Occipital lobe (tissue), 3 donors: Measurements from ENCODE around the gene CFAP61. TPM values are rescaled to one million over a fixed set of nuclear protein-coding genes. Genes with fewer than 3 reads are reported as not detected.

Experiments used
- DNase-seq: peaks from one replicate; lab custom pipeline; 2025; lab: John Stamatoyannopoulos, UW
- small RNA-seq: library from RNA; depleted of rRNA; stranded (forward); fragments of <200 nt; gene quantifications from one replicate; pipeline ENCODE3, GENCODE V24; 2014
- total RNA-seq: library from RNA; depleted of rRNA; stranded (reverse); fragments of >200 nt; gene quantifications from one replicate; pipeline ENCODE4 v1.2.3, GENCODE V29; 2014

Gene CFAP61
- total RNA-seq, 1 donor from 2014 or later = 3.1 TPM

GRCh38 chr20:20391766-20392165 is 339.4 kb downstream of the CFAP61 start:
- no peak for DNase-seq

GRCh38 chr20:20393207-20394120 is 341.1 kb downstream of the CFAP61 start:
- no peak for DNase-seq

GRCh38 chr20:20395087-20395486 is 342.8 kb downstream of the CFAP61 start:
- no peak for DNase-seq

DNA sequence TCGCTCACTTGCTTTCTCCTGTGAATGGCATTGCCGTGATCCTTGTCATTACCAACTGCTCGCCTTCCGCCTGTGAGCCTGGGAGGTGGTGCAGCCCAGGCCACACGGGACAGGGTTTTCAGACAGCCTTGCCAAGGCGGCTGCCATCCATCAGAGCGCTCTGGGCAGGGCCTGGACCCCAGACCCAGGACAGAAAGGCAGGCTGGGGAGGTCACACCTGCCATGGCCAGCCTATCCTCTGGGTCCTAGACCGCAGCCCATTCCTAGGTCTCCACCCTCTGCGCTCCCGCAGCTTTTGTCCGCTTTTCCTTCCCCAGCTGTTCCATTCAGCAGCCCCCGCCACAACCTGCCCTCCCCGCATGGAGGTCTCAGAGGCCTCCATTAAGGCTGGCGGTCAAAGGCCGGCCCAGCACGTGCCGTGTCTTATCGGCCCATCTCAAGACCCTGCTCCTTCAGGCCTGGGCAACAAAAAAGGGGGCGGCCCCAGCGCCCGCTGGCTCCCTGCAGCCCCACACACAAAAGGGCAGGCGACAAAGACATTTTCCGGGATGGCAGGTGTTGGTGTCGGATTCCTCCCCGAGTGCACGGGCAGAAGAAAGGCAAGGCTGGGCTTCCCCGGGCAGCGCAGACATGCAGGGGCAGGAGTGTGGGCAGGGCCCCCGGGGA is 343.7 kb downstream of the CFAP61 start:
- DNase-seq = no peak

DNA sequence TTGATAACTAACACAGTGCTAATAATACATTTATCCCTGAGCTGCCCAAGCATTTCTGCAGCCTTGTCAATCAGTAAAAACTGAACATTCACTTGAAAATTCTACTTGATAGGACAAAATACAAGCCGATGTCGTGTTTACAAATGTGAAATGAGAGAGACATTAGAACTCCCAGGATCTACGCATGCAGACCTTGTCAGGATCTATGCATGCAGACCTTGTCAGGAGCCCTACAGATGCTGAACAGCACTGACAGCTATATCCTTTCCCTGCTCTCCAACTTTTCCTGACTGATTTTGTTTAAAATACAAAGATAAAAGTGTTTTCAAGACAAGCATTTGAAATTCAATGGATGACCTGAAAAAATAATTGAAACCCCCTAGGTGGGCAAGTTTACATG is 344.5 kb downstream of the CFAP61 start:
- DNase-seq = no peak

DNA sequence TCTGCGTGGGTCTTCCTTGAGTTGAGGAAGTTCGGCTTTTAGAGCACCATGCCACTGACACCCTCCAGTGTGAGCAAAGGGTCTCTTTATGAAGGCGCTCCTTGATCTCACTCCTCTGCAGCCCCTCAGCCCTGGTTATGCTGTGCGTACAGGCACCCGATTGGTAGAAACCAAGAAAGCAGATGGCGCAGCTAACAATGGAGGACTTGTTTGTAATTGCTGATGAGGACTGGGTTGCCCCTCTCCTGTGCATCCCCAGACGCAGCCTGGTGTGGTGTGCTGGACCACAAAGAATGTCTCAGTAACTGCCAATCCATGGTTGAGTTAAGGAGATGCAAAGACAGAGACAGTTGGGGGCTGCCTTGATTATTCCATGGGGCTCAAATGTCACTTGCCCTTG is 345.8 kb downstream of the CFAP61 start:
- no peak for DNase-seq

- DNase-seq = no peak
Measured at GRCh38 chr20:20399531-20400500, 347.5 kb downstream of the CFAP61 start.

GRCh38 chr20:20401991-20402390 is 349.7 kb downstream of the CFAP61 start:
- DNase-seq = no peak

DNA sequence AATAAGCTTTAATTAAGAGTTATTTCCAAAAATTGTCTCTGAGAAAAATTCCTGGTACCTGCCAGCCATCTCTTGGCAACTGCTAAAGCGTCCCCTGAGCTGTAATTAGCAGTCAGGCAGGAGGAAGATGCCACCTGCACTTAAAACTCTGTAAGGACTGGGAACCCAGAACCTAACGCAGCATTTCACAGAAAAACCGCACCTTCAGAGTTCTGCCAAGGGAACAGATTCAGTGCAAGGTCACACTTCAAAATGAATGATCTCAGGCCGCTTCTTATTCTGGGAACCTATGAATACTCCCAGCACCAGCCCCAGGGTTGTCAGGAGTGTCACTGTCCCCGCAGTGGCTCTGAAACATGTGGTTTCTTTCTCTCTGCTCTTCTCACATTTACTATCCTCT is 352.3 kb downstream of the CFAP61 start:
- no peak for DNase-seq

- DNase-seq = no peak
Measured at GRCh38 chr20:20405623-20406022, 353.3 kb downstream of the CFAP61 start.

- DNase-seq = no peak
Measured at GRCh38 chr20:20406306-20406705, 354.0 kb downstream of the CFAP61 start.

DNA sequence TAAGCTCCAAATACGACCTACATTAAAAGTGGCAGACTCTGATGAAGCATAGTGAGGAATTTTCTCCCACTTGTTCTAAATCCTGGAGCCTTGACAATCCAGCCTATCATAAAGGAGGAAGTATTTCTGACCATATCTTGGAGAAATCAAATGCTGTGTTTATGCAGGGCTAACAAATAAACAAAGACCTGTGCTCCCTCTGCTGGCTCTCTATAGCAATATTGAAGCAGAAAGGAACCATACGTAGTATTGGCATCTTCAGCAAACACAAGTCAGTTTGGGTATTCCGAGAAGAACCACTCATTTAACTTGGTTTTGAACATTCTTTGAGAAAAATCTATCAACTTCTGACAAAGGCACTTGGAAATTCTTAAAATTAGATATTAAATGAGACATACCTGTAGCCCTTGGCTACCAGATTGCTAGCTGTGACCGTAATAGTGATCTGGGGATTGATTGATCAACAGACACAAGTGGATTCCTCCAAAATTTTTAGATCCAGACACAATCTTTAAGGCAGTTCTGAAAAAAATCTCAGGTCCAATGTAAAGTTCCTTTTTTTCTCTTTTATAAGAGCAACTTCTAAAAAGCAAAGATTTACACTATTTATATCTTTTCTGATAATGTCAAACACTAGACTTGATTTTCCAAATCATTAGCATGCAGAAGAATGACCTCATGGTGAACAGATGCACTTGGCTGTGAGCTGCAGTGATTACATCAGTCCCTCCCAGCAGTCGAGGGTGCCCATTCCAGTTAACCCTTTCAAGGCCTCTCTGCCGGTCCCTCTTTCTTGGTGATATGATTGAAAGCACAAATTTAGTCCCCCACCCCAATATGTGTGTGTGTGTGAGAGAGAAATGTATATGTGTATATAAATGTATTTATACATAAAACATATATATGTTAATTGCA is 355.8 kb downstream of the CFAP61 start:
- no peak for DNase-seq

DNA sequence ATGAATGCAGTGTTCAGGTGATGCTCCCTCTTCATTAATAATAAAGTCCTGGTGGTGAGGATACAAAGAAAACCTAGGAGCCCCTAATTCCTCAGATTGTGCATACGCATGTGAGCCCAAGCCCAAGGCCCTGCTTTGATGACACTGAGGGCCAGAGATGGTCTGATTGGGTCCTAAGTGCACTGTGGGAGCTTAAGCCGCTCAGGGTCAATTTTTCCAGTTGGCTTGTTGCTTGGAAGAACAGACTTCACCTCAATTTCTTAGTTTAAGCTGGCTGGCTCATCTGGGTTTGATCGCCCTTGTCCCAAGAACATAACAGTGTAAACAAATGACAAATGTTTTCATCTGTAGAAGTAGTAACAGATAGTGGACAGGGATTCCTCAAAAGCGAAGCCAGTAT is 357.0 kb downstream of the CFAP61 start:
- DNase-seq = no peak

Small RNAs within 50 kb of the gene (small RNA-seq; reads per million reads assigned to genes)
- not detected for gene RN7SL690P

Other genes with a start within 250 kb of the CFAP61 start
- 50.5 TPM for gene NAA20, start 35.2 kb upstream of the CFAP61 start, total RNA-seq
- 66.6 TPM for gene CRNKL1, start 66 bp upstream of the CFAP61 start, total RNA-seq